GM18861 (cell line): ENCODE results near the gene TREML4.
A peak's percentile ranks its signal among the peaks of the same experiment; 100 is the strongest.

Experiments used
- ATAC-seq: cut with Tn5 transposase; IDR thresholded peaks from one replicate; pipeline ENCODE4 v1.9.1; 2021; ENCODE audit not compliant: unreplicated experiment

The TREML4 gene

DNA sequence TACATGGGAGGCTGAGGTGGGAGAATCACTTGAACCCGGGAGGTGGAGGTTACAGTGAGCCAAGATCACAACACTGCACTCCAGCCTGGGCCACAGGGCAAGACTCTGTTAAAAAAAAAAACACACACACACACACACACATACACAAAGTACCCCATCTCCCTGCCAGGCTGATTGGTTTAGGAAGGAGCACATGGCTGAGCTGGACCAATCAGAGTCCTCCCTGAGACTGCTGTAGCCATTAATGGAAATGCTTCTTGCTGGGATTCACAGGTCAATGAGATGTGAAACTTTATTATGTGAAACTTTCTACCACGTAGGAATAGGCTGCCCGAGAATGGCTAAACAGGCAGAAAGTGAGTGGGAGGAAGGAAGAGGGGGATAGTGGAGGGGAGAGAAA lies 55.5 kb downstream of the TREML4 start:
- ATAC-seq: no peak

DNA sequence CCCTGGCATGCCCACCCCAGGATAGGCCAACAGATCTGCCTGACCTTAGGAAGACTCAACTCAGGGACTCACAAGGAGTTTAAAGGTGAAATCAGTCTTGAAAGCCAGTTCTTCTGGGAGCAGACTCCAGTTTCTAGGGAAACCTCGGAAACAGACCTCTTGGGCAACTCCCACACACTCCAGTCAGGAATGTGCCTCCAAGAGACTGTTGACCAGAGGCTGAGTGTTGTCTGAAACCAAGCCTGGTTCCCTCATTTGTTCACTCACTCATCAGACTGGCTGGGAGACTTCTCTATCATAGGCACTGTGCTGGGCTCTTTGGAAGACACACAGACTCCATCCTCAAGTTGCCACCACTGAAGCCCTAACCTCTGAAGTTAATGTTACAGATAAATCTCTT lies 56.6 kb downstream of the TREML4 start:
- no peak for ATAC-seq

DNA sequence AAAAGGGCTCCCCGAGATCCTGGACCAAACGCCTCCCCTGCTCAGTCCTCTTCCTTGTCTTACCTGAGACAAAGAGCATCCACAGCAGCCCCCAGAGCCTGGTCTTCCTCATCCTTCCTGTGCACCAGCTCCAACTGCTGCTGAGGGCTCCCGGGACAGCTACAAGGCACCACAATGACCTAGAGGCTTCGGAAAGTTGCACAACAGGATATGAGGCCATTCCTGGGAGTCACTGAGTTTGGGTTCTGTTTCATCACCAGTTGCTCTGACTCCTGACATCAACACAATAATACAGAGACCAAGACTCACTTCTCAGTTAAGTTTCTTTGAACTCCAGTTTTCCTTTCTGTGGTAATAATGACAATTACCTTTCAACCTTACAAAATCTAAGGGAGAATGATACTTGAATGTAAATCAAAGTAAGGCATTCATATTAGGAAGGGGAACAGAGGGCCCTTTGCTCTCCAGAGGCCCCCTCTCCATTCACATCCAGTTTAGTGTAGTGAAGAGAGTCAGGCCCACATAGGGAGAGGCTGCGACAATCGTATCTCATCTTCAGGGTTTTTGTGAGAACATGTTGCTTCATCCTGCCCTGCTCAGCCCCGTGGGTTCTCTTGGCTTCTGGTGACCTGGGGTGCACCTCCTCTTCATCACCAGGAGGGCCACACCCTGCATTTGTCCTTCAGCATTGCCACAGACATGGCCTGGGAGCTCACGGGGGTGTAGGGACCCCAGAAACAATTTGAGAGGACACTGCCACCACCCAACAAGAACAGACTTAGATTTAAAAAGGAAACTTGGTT lies 58.6 kb downstream of the TREML4 start, which contains the start of gene TREM1:
Gene TREM1, minus strand, starts transcription at position 139 of the 803 bp plus-strand sequence. Its CDS starts 27 bp downstream, at position 112.
- ATAC-seq: no peak

DNA sequence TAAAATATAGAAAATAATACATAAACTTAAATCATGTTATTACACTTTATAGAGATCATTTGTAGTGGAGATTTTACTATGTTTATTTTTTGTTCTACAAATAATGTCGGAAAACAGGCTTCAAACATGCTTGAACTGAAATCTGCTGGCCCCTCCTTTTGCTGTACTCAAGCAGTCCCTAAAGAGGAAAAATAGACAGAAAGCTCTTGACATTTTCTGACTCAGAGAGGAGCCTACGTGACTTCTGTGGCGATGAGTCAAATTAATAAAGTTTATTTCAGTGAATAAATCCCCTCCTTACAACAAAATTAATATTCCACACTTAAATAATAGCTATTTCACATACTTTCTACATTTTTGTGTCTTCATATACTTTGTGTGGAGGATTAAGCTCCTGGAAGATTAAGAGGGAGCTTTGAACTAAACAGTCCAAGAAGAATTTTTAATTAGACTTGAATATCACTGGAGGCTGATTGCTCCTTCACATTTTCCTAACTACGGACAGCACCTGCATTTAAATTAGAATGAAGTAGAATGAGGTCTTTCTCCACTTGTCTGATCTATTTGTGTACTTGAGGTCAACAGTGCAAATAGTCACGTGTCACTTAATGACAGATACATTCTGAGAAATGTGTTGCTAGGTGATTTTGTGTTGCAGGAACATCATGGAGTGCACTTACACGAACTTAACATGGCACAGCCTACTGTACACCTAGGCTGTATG lies 60.0 kb downstream of the TREML4 start:
- ATAC-seq: peak; percentile 68
